Astrocyte of the cerebellum (primary cell): Measurements from ENCODE around the gene ZSWIM6.

Experiments
- DNase-seq: peaks from one replicate; pipeline ENCODE4 v3.0.0-alpha.2; 2011; ENCODE audit warnings: low read depth
- H3K4me3 ChIP-seq: 2 replicates; pipeline ENCODE4 v1.5.1; 2011; ENCODE audit warnings: mild to moderate bottlenecking, low read depth, low read length, moderate library complexity
- CTCF ChIP-seq: IDR thresholded peaks from 2 replicates; pipeline ENCODE4 v1.5.1; 2012; ENCODE audit warnings: low read length, low read depth, moderate library complexity, mild to moderate bottlenecking; ENCODE audit errors: missing control alignments
- in situ Hi-C: cut with HindIII; loops from 2 replicates; pipeline ENCODE4 v1.10.0; 2017; ENCODE audit warnings: low sequenced_read_pairs

ZSWIM6 gene

GRCh38 chr5:61289669-61290306, 42.3 kb upstream of the ZSWIM6 start:
- no peak for DNase-seq
- in situ Hi-C loops = no loop called here
- TF ChIP-seq CTCF = no peak
- H3K4me3 ChIP-seq = no peak overlapping the region

- no peak for TF ChIP-seq CTCF
- H3K4me3 ChIP-seq = no peak overlapping the region
- in situ Hi-C loops = no loop called here
- DNase-seq = no peak
Observed at GRCh38 chr5:61290791-61291210, 41.3 kb upstream of the ZSWIM6 start.

- in situ Hi-C loops = no loop called here
- no peak for DNase-seq
- no peak for TF ChIP-seq CTCF
- H3K4me3 ChIP-seq = no peak overlapping the region
Observed at GRCh38 chr5:61292062-61292657, 39.9 kb upstream of the ZSWIM6 start.

GRCh38 chr5:61293071-61293470, 39.0 kb upstream of the ZSWIM6 start:
- H3K4me3 ChIP-seq = no peak overlapping the region
- in situ Hi-C loops = no loop called here
- TF ChIP-seq CTCF = no peak
- no peak for DNase-seq

- DNase-seq = no peak
- no peak for TF ChIP-seq CTCF
- in situ Hi-C loops = no loop called here
- no peak overlapping the region for H3K4me3 ChIP-seq
Observed at GRCh38 chr5:61293873-61294272, 38.2 kb upstream of the ZSWIM6 start.

- DNase-seq = no peak
- in situ Hi-C loops = no loop called here
- no peak overlapping the region for H3K4me3 ChIP-seq
- TF ChIP-seq CTCF = no peak
Observed at GRCh38 chr5:61295365-61295764, 36.7 kb upstream of the ZSWIM6 start.
